ENCODE data around the gene FBP1.
"Not testable (repeated sequence)": the region's sequence is repeated elsewhere in the genome, so short reads cannot be mapped to it uniquely, and the experiment has no call there.

The FBP1 gene

DNA sequence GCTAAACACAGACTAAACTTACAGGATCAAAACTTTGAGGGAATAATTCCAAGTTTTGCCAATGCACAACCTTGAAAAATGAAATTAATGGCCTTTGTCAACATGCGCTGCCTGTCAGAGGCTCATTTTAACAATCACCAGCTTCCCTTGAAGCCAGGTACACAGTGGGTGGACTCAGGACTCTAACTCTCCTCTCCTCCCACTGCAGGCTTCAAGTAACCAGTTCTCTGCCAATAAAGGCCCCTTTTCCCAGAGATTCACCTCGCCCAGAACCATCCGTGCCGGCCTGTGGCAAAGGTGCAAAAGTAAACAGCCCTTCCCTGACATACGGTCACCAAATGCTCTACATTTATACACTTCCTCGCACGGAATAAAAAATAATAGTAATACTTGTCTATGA, 27.2 kb downstream of the FBP1 start:
- DNase-seq, result no peak

DNA sequence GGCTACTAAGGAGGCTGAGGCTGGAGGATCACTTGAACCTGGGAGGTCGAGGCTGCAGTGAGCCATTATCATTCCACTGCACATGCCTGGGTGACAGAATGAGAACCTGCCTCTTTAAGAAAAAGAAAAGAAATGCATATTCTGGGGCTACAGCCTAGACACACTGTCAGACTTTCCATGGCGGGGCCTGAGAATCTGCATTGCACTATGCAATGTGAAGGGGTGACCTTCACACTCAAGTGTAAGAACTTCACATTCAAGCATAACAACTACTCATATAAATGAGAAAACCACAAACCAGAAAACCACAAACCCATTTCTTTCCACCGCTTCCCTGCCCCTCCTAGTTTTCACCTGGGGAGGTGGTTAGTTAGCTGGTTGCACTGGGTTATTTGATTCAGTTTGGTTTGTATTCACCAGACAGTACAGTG, 27.7 kb downstream of the FBP1 start:
- no peak for DNase-seq

GRCh38 chr9:94610181-94610606, 29.1 kb downstream of the FBP1 start:
- no peak for DNase-seq

GRCh38 chr9:94607423-94607691, 32.0 kb downstream of the FBP1 start:
- DNase-seq, result no peak

GRCh38 chr9:94606646-94607422, 32.5 kb downstream of the FBP1 start:
- no peak for DNase-seq

DNA sequence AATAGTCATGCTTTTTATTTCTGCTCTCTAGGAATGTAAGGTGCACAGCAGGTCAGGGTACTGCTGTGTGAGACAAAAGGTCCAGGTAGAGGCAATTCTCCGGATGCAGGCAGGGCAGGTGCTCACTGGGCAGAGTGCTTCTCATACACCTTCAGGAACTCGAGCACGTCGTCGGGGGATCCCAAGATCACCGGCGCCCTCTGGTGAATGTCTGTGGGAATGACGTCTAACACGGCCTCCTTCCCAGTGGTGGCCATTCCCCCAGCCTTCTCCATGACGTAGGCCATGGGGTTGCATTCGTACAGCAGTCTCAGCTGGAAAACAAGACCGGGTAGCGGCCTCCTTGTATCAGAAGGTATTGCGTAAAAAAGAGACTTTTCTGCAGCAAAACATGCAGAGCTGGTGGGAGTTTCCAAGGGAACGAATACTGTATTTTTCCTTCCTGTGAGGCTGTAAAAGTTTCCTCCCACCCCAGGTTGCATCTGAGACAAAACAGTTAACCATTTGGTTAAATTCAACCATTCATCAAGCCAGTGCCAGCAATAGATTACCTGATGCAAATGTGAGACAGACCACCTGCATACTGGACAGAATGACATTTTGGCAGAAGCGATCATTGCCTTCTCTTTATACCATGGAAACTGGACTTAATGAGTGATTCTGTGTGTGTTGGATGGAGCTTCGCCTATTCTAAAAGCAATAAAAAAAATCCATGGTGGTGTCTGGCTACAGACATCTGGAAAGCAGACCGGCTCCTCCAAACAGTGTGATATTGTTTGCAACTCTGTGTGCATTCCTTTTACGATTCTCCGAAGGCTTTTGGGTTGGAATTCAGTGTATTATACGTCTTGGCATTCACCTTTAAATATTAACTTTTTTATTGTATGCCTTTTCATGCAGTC, 35.8 kb downstream of the FBP1 start:
- DNase-seq, result peak; percentile 60

- no peak for DNase-seq
These were observed 36.7 kb downstream of the FBP1 start for GRCh38 chr9:94602666-94603065.

DNA sequence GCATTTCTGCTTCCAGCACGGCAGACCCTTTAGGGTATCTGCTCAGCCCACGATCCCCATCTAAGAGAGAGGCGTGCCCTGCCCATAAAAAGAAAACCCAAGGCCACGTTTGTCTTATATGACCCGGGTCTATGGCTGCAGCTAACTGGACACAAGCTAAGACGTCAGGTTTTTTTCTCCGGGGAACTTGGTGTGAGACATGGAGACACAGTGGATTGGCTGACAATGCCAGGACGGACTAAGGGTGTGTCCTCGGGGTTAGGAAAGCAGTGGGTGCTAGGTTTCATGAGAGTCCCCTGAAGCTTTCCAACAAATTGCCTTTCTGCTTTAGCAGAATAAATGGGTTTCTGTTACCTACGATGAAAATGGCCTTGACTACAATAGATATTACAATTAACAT, 38.6 kb downstream of the FBP1 start:
- no peak for DNase-seq

- DNase-seq, result no peak
These were observed 39.1 kb downstream of the FBP1 start for GRCh38 chr9:94600258-94600657.

DNA sequence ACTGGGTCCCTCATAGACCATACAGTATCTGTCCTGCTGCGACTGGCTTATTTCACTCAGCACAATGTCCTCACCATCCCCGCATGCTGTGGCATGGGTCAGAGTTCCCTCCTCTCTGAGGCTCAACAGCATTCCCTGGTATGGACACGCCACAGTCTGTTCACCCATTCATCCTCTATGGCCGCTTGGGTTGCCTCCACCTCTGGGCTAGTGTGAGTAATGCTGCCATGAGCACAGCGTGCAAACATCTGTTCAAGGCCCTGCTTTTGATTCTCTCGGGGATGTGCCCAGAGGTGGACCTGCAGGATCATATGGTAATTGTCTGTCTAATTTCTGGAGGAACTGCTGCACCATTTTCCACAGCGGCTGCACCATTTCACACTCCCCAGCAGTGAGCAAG, 40.2 kb downstream of the FBP1 start:
- DNase-seq, result no peak

DNA sequence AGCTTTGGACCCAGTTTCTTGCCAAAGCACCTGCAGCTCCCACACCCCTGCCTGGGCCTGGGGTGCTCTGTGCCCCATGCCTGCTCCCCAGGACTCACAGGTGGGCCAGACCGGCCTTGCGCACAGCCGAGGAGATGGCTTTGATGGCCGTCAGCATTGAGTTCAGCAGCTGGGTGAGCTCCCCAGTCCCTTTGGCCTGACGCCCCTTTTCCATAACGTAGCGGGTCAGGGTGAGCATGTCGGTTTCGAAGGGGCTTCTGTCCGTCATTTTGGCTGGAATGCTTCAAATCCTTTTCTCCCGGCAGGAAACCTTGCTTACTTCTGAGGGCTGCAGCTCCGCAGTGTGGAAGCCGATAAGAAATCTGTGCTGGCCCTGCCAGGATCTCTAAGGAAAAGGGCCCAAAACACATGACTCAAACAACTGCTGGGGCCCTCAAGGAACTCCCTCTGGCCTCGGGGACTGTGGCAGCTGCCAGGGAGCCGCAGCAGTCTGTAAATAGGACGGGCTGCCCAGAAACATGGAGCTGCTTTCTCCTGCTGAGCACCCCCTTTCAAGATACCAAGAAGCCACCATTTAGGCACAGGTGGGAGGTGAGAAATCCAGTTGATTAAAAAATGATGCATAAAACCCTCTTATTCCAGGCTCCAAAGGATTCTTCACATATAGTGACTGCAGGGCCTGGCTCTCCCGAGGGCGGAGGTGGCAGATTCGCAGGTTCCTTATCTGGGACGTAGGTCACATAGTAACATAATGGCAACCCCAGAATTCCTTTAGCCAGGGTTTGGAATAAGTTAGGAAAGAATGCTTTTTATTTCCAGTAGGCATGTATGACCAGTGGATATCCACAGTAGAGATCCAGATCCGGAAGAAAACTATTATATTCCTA, 45.6 kb downstream of the FBP1 start, which contains the start of gene FBP2:
Gene FBP2, minus strand, starts transcription at position 366 of the 887 bp plus-strand sequence. Its CDS starts 98 bp downstream, at position 268.
- DNase-seq, result no peak

- DNase-seq, result not testable (repeated sequence)
These were observed 46.6 kb downstream of the FBP1 start for GRCh38 chr9:94592683-94593082.

GRCh38 chr9:94591876-94592275, 47.4 kb downstream of the FBP1 start:
- DNase-seq, result no peak

DNA sequence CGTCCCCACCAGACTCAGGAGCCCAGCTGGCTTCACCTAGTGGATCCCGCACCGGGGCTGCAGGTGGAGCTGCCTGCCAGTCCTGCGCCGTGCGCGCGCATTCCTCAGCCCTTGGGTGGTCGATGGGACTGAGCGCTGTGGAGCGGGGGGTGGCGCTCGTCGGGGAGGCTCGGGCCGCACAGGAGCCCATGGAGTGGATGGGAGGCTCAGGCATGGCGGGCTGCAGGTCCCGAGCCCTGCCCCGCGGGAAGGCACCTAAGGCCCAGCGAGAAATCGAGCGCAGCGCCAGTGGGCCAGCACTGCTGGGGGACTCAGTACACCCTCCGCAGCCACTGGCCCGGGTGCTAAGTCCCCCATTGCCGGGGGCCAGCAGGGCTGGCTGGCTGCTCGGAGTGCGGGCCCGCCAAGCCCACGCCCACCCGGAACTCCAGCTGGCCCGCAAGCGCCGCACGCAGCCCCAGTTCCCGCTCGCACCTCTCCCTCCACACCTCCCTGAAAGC, 48.2 kb downstream of the FBP1 start:
- not testable (repeated sequence) for DNase-seq

GRCh38 chr9:94588681-94589080, 50.6 kb downstream of the FBP1 start:
- no peak for DNase-seq

- no peak for DNase-seq
These were observed 52.5 kb downstream of the FBP1 start for GRCh38 chr9:94586814-94587213.

GRCh38 chr9:94586316-94586715, 53.0 kb downstream of the FBP1 start:
- no peak for DNase-seq

GRCh38 chr9:94584555-94584954, 54.8 kb downstream of the FBP1 start:
- peak; percentile 25 for DNase-seq

DNA sequence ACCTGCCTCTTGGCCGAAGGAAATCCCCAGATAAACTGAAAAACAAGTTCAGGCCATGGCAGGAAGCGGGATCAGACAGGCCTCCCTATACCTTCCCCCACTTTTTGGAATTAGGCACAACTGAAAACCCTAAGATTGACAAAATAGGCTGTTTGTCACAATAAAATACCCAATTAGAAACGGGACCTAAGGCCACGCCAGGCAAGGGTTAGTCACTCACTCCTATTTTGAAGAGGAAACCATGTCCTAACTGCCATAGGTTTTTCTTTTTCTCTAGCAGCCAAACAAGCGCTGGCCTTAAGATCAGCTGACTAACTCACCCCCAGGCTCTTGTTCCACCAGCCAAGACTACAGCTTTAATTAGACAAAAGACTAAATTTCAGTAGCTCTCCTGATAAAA, 57.6 kb downstream of the FBP1 start:
- no peak for DNase-seq

DNA sequence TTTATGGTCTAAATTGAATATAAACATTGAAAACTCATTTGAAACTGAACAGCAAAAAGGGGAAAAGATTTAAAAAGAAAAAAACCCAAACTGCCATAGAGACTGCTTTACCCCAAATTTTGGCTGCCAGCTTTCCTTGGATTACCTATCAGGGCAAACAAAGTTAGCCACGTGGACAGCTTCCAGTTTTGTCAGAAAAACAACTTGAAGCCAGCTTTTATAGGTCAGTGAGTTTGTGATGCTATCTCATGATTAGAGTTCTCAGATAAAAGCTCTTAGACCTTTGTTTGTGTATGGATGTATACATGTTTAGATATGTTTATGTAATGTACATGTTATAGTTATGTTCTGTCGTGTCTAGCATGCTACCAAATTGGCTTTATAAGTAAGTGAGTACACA, 61.7 kb downstream of the FBP1 start:
- DNase-seq, result no peak

- no peak for DNase-seq
These were observed 62.3 kb downstream of the FBP1 start for GRCh38 chr9:94577036-94577435.

DNA sequence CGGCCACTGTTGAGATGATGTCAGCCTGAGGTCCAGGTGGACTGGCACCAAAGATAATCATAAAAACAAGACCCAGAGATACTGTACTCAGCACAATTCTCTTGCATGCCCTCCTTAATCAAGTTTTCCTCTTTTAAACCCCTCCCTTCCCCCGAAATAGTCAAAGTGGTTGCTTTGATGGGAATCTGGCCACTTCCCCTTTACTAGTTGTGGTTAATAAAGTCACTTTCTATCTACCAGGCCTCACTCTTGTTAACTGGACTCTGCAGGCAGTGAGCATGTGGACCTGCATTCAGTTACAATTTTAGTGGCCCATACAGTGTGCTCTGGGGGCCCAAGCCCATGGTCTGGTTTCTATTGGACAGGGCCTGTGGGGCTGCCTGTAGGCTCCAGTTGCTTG, 63.2 kb downstream of the FBP1 start:
- DNase-seq, result no peak
